Endothelial cell of umbilical vein (primary cell): ENCODE data around the gene SUV39H1. TPM values are rescaled to one million over a fixed set of nuclear protein-coding genes. Genes with fewer than 3 reads are reported as not detected.

Experiments used
- BruUV-seq: library from RNA; stranded (reverse); fragments of 400-500 nt; replicated peaks from 2 replicates; lab custom pipeline; 2021; lab: Mats Ljungman, UMichigan
- CTCF ChIA-PET: fragments of 300-600, 350-600 bp; sonication (Branson Sonifier 250); formaldehyde crosslinking; loops from one replicate; lab custom pipeline; 2021; ENCODE audit warnings: antibody characterized with exemption, inconsistent platforms; lab: Charles Lee
- POLR2A ChIA-PET: fragments of 300-600, 350-600 bp; sonication (Branson Sonifier 250); formaldehyde crosslinking; loops from one replicate; lab custom pipeline; 2021; ENCODE audit warnings: antibody characterized with exemption, inconsistent platforms; lab: Charles Lee
- DNase-seq: peaks from one replicate; pipeline ENCODE4 v3.0.0-alpha.2; 2011; ENCODE audit warnings: low read depth, low spot score
- FAIRE-seq: peaks from 2 replicates; lab custom pipeline; 2011; peaks lifted over from hg19 to GRCh38; lab: Jason Lieb, UNC
- H2AFZ ChIP-seq: 2 replicates; pipeline ENCODE4 v1.6.0; 2012; ENCODE audit warnings: low read depth, low read length, control low read depth, inconsistent platforms
- H3K27ac ChIP-seq: 2 replicates; pipeline ENCODE4 v1.5.1; 2011; ENCODE audit warnings: low read depth, mild to moderate bottlenecking, control low read depth, low read length, moderate library complexity; ENCODE audit not compliant: insufficient read depth
- H3K27me3 ChIP-seq, 2 experiments: 2 replicates each; pipeline versions ENCODE4 v1.6.0 to v1.6.1; 2011; ENCODE audit warnings: low read length in 2 of 2, mixed read lengths in 1 of 2; ENCODE audit not compliant: control insufficient read depth in 2 of 2, insufficient read depth in 2 of 2
- H3K36me3 ChIP-seq, 2 experiments: 2 replicates in 1 of 2; 3 replicates in 1 of 2; pipeline ENCODE4 v1.5.1; 2011; ENCODE audit warnings: low read length in 2 of 2, mild to moderate bottlenecking in 1 of 2, moderate library complexity in 1 of 2; ENCODE audit not compliant: control insufficient read depth in 2 of 2, insufficient read depth in 2 of 2; ENCODE audit errors: extremely low read depth in 1 of 2
- H3K4me1 ChIP-seq: 3 replicates; pipeline ENCODE4 v1.5.1; 2011; ENCODE audit warnings: mild to moderate bottlenecking, low read length; ENCODE audit not compliant: control insufficient read depth, insufficient read depth; ENCODE audit errors: extremely low read depth
- H3K4me2 ChIP-seq: 2 replicates; pipeline ENCODE4 v1.6.1; 2011; ENCODE audit warnings: low read length, control low read depth, mixed read lengths; ENCODE audit not compliant: insufficient read depth
- H3K4me3 ChIP-seq, 3 experiments: fragments of 200-600 bp in 1 of 3; sonication (generic), shearing (Covaris generic) in 1 of 3; replicated peaks in 1 of 3; 2 replicates each; pipeline ENCODE4 v1.5.1; 2011 to 2016; ENCODE audit warnings: control low read depth in 3 of 3, low read length in 3 of 3, mild to moderate bottlenecking in 2 of 3, inconsistent platforms in 1 of 3, low read depth in 1 of 3, moderate library complexity in 1 of 3; ENCODE audit not compliant: insufficient read depth in 1 of 3
- H3K79me2 ChIP-seq: 2 replicates; pipeline ENCODE4 v1.6.0; 2012; ENCODE audit warnings: low read length, inconsistent platforms; ENCODE audit not compliant: control insufficient read depth, insufficient read depth
- H3K9ac ChIP-seq: replicated peaks from 2 replicates; pipeline ENCODE3; 2011; ENCODE audit warnings: low read length, control low read depth; ENCODE audit not compliant: insufficient read depth; ENCODE audit errors: extremely low read depth
- H3K9me1 ChIP-seq: replicated peaks from 3 replicates; pipeline ENCODE4 v1.6.0; 2011; ENCODE audit warnings: mild to moderate bottlenecking, low read length; ENCODE audit not compliant: control insufficient read depth, insufficient read depth; ENCODE audit errors: extremely low read depth
- H3K9me3 ChIP-seq: replicated peaks from 2 replicates; pipeline ENCODE4 v1.5.1; 2012; ENCODE audit warnings: low read length, inconsistent platforms; ENCODE audit not compliant: control insufficient read depth, insufficient read depth
- H4K20me1 ChIP-seq: replicated peaks from 2 replicates; pipeline ENCODE3; 2011; ENCODE audit warnings: mild to moderate bottlenecking, low read length; ENCODE audit not compliant: control insufficient read depth, insufficient read depth; ENCODE audit errors: extremely low read depth
- CTCF ChIP-seq, 2 donors: IDR thresholded peaks; 1 replicate in 1 of 2; 2 replicates in 1 of 2; pipeline ENCODE4 v1.5.1; 2011; ENCODE audit warnings: low read length in 2 of 2, mild to moderate bottlenecking in 2 of 2, moderate library complexity in 2 of 2, control low read depth in 1 of 2, inconsistent platforms in 1 of 2, low read depth in 1 of 2; ENCODE audit not compliant: insufficient read depth in 1 of 2; ENCODE audit errors: extremely low read depth in 1 of 2
- EZH2 ChIP-seq: IDR thresholded peaks from 2 replicates; pipeline ENCODE4 v1.6.1; 2012; ENCODE audit warnings: borderline replicate concordance, low read depth, mild to moderate bottlenecking, moderate library complexity, low read length, inconsistent platforms; ENCODE audit not compliant: severe bottlenecking
- FOS ChIP-seq: IDR thresholded peaks from 2 replicates; pipeline ENCODE4 v1.6.1; 2011; ENCODE audit warnings: mild to moderate bottlenecking, low read length, moderate library complexity, borderline replicate concordance; ENCODE audit not compliant: insufficient read depth
- GATA2 ChIP-seq: IDR thresholded peaks from 2 replicates; pipeline ENCODE4 v1.7.0; 2011; ENCODE audit warnings: low read depth, mild to moderate bottlenecking, moderate library complexity, mixed read lengths, low read length; ENCODE audit not compliant: insufficient read length, insufficient read depth
- JUN ChIP-seq: IDR thresholded peaks from 2 replicates; pipeline ENCODE4 v1.6.1; 2011; ENCODE audit warnings: borderline replicate concordance, low read depth; ENCODE audit not compliant: insufficient read length, insufficient read depth
- MAX ChIP-seq: IDR thresholded peaks from 2 replicates; pipeline ENCODE4 v1.6.1; 2011; ENCODE audit not compliant: insufficient read depth, insufficient read length
- MYC ChIP-seq: IDR thresholded peaks from one replicate; pipeline ENCODE4 v1.6.1; 2011; ENCODE audit warnings: mild to moderate bottlenecking, low read depth, low read length
- POLR2A ChIP-seq: IDR thresholded peaks from 2 replicates; pipeline ENCODE4 v1.6.1; 2012; ENCODE audit warnings: low read depth, mild to moderate bottlenecking, control low read depth, low read length
- POLR2AphosphoS5 ChIP-seq: IDR thresholded peaks from 2 replicates; pipeline ENCODE4 v1.6.1; 2012; ENCODE audit warnings: low read depth, mild to moderate bottlenecking, control low read depth, low read length, moderate library complexity; ENCODE audit not compliant: insufficient read depth
- dilution Hi-C: fragments of 300-500 bp; cut with MboI; formaldehyde crosslinking; loops from one replicate; pipeline ENCODE4 v1.15.0; 2019; ENCODE audit warnings: low sequenced_read_pairs; ENCODE audit not compliant: extremely low pct_ligation_motif_present
- intact Hi-C: fragments of 100-400 bp; cut with micrococcal nuclease; formaldehyde crosslinking; loops from one replicate; pipeline ENCODE4 v1.10.0; 2022
- polyA plus RNA-seq, 4 experiments: library from polyadenylated mRNA; depleted of rRNA in 3 of 4; stranded (reverse) in 3 of 4; unstranded in 1 of 4; fragments of >200 nt; gene quantifications; 2 replicates each; pipeline versions ENCODE4 v1.2.1 to v1.2.3, GENCODE V29; 2011 to 2012; ENCODE audit warnings: missing spikeins in 1 of 4
- total RNA-seq: library from RNA; stranded (reverse); gene quantifications from 2 replicates; pipeline ENCODE4 v1.2.3, GENCODE V29; 2021

SUV39H1 gene
- total and polyA plus RNA-seq, 2 donors (not counting 3 experiments of a cell fraction or from before 2014, with no cell fraction given): 18.2 to 19.0 TPM

GRCh38 chrX:48703228-48703627 is 6.7 kb downstream of the SUV39H1 start:
- DNase-seq (no peak), FAIRE-seq (no peak)
- intact Hi-C loops: no loop called here
- Histone ChIP-seq H4K20me1 (no peaks in the 10 kb centered on the region), H3K9me1 (no peaks in the 10 kb centered on the region), H3K4me2 (no peak overlapping the region), H3K27ac (no peak overlapping the region), H2AFZ (no peak overlapping the region), H3K9me3 (no peaks in the 10 kb centered on the region), H3K79me2 (peaks cover 15% of the 10 kb centered on the region), H3K9ac (no peak overlapping the region), H3K36me3 (peaks cover 4 to 9% of the 10 kb centered on the region in 2 experiments), H3K4me3 (no peak overlapping the region), H3K27me3 (no peaks in the 10 kb centered on the region), H3K4me1 (no peaks in the 10 kb centered on the region)
- TF ChIP-seq MYC (no peak), JUN (no peak), CTCF (IDR thresholded peaks at IDR 0.05; ENCODE audit: extremely low read depth in 1 of 2, insufficient read depth in 1 of 2, low read depth in 1 of 2, low read length in 2 of 2) (no peak), POLR2A (no peak), POLR2AphosphoS5 (no peak), GATA2 (no peak), FOS (no peak), MAX (no peak), EZH2 (no peak)
- dilution Hi-C loops: no loop called here
- POLR2A ChIA-PET: no interaction called here
- CTCF ChIA-PET: no interaction called here
- no TSS peak for BruUV-seq
